Measurements from ENCODE around the gene RUNDC1.

Gene RUNDC1

GRCh38 chr17:43020030-43020621, 39.8 kb downstream of the RUNDC1 start:
- DNase-seq, result peak; percentile 34

- peak; percentile 70 for DNase-seq
Measured at GRCh38 chr17:43020789-43021740, 40.7 kb downstream of the RUNDC1 start.

- DNase-seq, result peak; percentile 94
Measured at GRCh38 chr17:43021741-43022512, 41.6 kb downstream of the RUNDC1 start, which contains the start of gene VAT1. Gene VAT1, minus strand, starts transcription at chr17:43022385. Its CDS starts 63 bp downstream, at chr17:43022322.

GRCh38 chr17:43024407-43025289, 44.3 kb downstream of the RUNDC1 start, which contains the start of gene RND2:
Gene RND2, plus strand, starts transcription at chr17:43025231. Its CDS starts 117 bp downstream, at chr17:43025348.
- DNase-seq, result peak; percentile 99

GRCh38 chr17:43025290-43025657, 44.9 kb downstream of the RUNDC1 start:
- DNase-seq, result no peak

- peak; percentile 39 for DNase-seq
Measured at GRCh38 chr17:43025766-43026537, 45.6 kb downstream of the RUNDC1 start.

- DNase-seq, result no peak
Measured at GRCh38 chr17:43026595-43026994, 46.2 kb downstream of the RUNDC1 start.

- DNase-seq, result no peak
Measured at GRCh38 chr17:43027091-43028032, 47.0 kb downstream of the RUNDC1 start.

- DNase-seq, result no peak
Measured at GRCh38 chr17:43028221-43028861, 48.0 kb downstream of the RUNDC1 start.

GRCh38 chr17:43030137-43030767, 49.9 kb downstream of the RUNDC1 start:
- DNase-seq, result no peak

GRCh38 chr17:43031666-43032065, 51.3 kb downstream of the RUNDC1 start:
- no peak for DNase-seq

GRCh38 chr17:43033948-43034881, 53.9 kb downstream of the RUNDC1 start:
- peak; percentile 61 for DNase-seq

GRCh38 chr17:43034894-43035293, 54.5 kb downstream of the RUNDC1 start:
- no peak for DNase-seq

- DNase-seq, result no peak
Measured at GRCh38 chr17:43039646-43040045, 59.3 kb downstream of the RUNDC1 start.

GRCh38 chr17:43040655-43041054, 60.3 kb downstream of the RUNDC1 start:
- no peak for DNase-seq

GRCh38 chr17:43042025-43042628, 61.8 kb downstream of the RUNDC1 start:
- no peak for DNase-seq

All from DMS53 (cell line).